ENCODE results near the gene SEPTIN8. TPM values are rescaled to one million over a fixed set of nuclear protein-coding genes. Genes with fewer than 3 reads are reported as not detected.

Gene SEPTIN8
- total and polyA plus RNA-seq, 2 of the 8 experiments (the other 6 are each of a cell fraction or from before 2014, with no cell fraction given), result 21.2 to 33.0 TPM

DNA sequence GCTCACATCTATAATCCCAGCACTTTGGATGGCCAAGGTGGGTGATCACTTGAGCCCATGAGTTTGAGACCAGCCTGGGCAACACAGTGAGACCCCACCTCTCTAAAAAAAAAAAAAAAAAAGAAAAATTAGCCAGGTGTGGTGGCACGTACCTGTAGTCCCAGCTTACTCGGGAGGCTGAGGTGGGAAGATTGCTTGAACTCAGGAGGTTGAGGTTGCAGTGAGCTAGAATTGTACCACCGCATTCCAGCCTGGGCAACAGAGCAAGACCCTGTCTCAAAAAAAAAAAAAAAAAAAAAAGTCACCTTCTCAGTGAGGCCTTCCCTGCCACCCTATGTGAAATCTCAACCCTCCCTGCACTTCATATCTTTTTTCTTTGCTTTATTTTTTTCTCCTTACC is 14.0 kb upstream of the SEPTIN8 start:
- H3K4me2 ChIP-seq (ENCODE audit: insufficient read depth in 1 of 2, low read depth in 2 of 2, low read length in 2 of 2), result no peak overlapping the region
- H2BK15ac ChIP-seq (ENCODE audit: low read length), result no peak overlapping the region
- no peak overlapping the region for H3K18ac ChIP-seq (ENCODE audit: extremely low read depth, low read length)
- no peak overlapping the region for H3K9ac ChIP-seq (replicated peaks in 1 of 4; ENCODE audit: extremely low read depth in 1 of 4, low read depth in 3 of 4, low read length in 3 of 4)
- H3K9me3 ChIP-seq (ENCODE audit: insufficient read depth in 2 of 2, low read depth in 1 of 2, low read length in 1 of 2), result no peaks in the 10 kb centered on the region
- no peak overlapping the region for H2AFZ ChIP-seq (ENCODE audit: low read length)
- H3K27ac ChIP-seq (ENCODE audit: low read depth, low read length), result no peak overlapping the region
- no peaks in the 10 kb centered on the region for H3K23me2 ChIP-seq (ENCODE audit: low read depth, low read length)
- no peak overlapping the region for H4K91ac ChIP-seq (replicated peaks; ENCODE audit: insufficient read length, low read length)
- H3K56ac ChIP-seq (replicated peaks; ENCODE audit: insufficient read length, low read depth, low read length), result no peak overlapping the region
- no peak overlapping the region for H3K4me3 ChIP-seq (ENCODE audit: extremely low read depth in 1 of 4, insufficient read depth in 2 of 4, low read depth in 3 of 4, low read length in 4 of 4)
- H3K4me1 ChIP-seq (replicated peaks in 1 of 4; ENCODE audit: control insufficient read depth in 3 of 4, insufficient read depth in 4 of 4, low read length in 3 of 4), result no peaks in the 10 kb centered on the region; a peak in 1 of 7 replicates
- H3K79me2 ChIP-seq (ENCODE audit: control insufficient read depth in 1 of 2, insufficient read depth in 2 of 2, low read length in 2 of 2), result no peaks in the 10 kb centered on the region
- no peak overlapping the region for H3K14ac ChIP-seq (ENCODE audit: insufficient read length)
- H2AK5ac ChIP-seq (ENCODE audit: low read depth, low read length), result no peak overlapping the region
- DNase-seq (ENCODE audit: low read depth in 1 of 2, low spot score in 2 of 2), result no peak
- H3K23ac ChIP-seq (ENCODE audit: insufficient read length), result no peak overlapping the region
- CTCF ChIA-PET (ENCODE audit: partially characterized antibody), result interaction anchor here (0.5 to 2.0 kb wide), 7 partner anchors 13 to 728 kb away, joined by 3 to 6 read pairs (median 4); no protein-coding TSS in a partner anchor
- no peaks in the 10 kb centered on the region for H4K20me1 ChIP-seq (replicated peaks in 1 of 2; ENCODE audit: control insufficient read depth in 1 of 2, insufficient read depth in 2 of 2, low read length in 2 of 2)
- POLR2A ChIA-PET (ENCODE audit: partially characterized antibody), result interaction anchor here (0.7 kb wide), 1 partner anchor 540 kb away, joined by 3 read pairs; no protein-coding TSS in a partner anchor
- H2BK120ac ChIP-seq (replicated peaks; ENCODE audit: low read depth, low read length), result no peak overlapping the region
- H3K27me3 ChIP-seq (replicated peaks in 1 of 4; ENCODE audit: control insufficient read depth in 3 of 4, extremely low read depth in 1 of 4, insufficient read depth in 3 of 4, low read length in 3 of 4), result no peaks in the 10 kb centered on the region
- no peak for FAIRE-seq
- H4K5ac ChIP-seq (ENCODE audit: insufficient read length, low read depth, low read length), result no peak overlapping the region
- no peak overlapping the region for H2BK20ac ChIP-seq (ENCODE audit: low read length)
- no peak overlapping the region for H2BK12ac ChIP-seq (ENCODE audit: low read depth, low read length)
- no peak overlapping the region for H4K8ac ChIP-seq (ENCODE audit: extremely low read depth, insufficient read depth, low read length)
- no peak overlapping the region for H3K4ac ChIP-seq (replicated peaks; ENCODE audit: insufficient read length, low read depth, low read length)
- H2BK5ac ChIP-seq (ENCODE audit: low read depth, low read length), result no peak overlapping the region
- no peaks in the 10 kb centered on the region for H3K79me1 ChIP-seq (ENCODE audit: low read depth, low read length)
- WGBS, 2 experiments (ENCODE audit: extremely low coverage in 1 of 2, insufficient coverage in 1 of 2, insufficient read length in 1 of 2, insufficient replicate concordance in 2 of 2, low coverage in 1 of 2, low lambda C conversion rate in 2 of 2, missing lambda C conversion rate in 1 of 2), result no CpG with 5 or more reads among the region's 3 CpGs
- H3K36me3 ChIP-seq (ENCODE audit: control insufficient read depth in 2 of 4, insufficient read depth in 4 of 4, low read length in 3 of 4), result no peaks in the 10 kb centered on the region
- no peak for TF ChIP-seq TCF12 (IDR thresholded peaks at IDR 0.05; ENCODE audit: low read depth, low read length)
- TF ChIP-seq SP4 (IDR thresholded peaks at IDR 0.05; ENCODE audit: low read length), result no peak
- no peak for TF ChIP-seq KDM5A (IDR thresholded peaks at IDR 0.05; ENCODE audit: low read length)
- no peak for TF ChIP-seq CREB1 (IDR thresholded peaks at IDR 0.05)
- TF ChIP-seq, protein P1, sequence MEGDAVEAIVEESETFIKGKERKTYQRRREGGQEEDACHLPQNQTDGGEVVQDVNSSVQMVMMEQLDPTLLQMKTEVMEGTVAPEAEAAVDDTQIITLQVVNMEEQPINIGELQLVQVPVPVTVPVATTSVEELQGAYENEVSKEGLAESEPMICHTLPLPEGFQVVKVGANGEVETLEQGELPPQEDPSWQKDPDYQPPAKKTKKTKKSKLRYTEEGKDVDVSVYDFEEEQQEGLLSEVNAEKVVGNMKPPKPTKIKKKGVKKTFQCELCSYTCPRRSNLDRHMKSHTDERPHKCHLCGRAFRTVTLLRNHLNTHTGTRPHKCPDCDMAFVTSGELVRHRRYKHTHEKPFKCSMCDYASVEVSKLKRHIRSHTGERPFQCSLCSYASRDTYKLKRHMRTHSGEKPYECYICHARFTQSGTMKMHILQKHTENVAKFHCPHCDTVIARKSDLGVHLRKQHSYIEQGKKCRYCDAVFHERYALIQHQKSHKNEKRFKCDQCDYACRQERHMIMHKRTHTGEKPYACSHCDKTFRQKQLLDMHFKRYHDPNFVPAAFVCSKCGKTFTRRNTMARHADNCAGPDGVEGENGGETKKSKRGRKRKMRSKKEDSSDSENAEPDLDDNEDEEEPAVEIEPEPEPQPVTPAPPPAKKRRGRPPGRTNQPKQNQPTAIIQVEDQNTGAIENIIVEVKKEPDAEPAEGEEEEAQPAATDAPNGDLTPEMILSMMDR (IDR thresholded peaks at IDR 0.05; ENCODE audit: control extremely low read depth in 1 of 3, insufficient read depth in 1 of 3, low read depth in 1 of 3, low read length in 3 of 3), result no peak
- TF ChIP-seq EZH2 (IDR thresholded peaks at IDR 0.05; ENCODE audit: low read depth, low read length, severe bottlenecking), result no peak
- no peak for TF ChIP-seq SIN3A (conservative IDR thresholded peaks at IDR 0.05 in 1 of 2, IDR thresholded peaks at IDR 0.05 in 1 of 2; ENCODE audit: low read depth in 1 of 2, low read length in 2 of 2)
- TF ChIP-seq RXRA (IDR thresholded peaks at IDR 0.05; ENCODE audit: insufficient read depth, low read depth, low read length), result no peak
- TF ChIP-seq JUND (IDR thresholded peaks at IDR 0.05; ENCODE audit: low read length), result no peak
- TF ChIP-seq RNF2 (IDR thresholded peaks at IDR 0.05; ENCODE audit: borderline replicate concordance, low read depth, low read length, missing control alignments, poor library complexity, severe bottlenecking), result no peak

Data from H1 (cell line).